Type B pancreatic cell (in vitro differentiated cells): ENCODE measurements around the gene NACAD. TPM values are rescaled to one million over a fixed set of nuclear protein-coding genes. Genes with fewer than 3 reads are reported as not detected.

ENCODE experiments used
- DNase-seq: peaks from one replicate; pipeline ENCODE4 v3.0.0; 2021; ENCODE audit warnings: mixed read lengths; ENCODE audit not compliant: unreplicated experiment; ENCODE audit errors: extremely low spot score
- H3K27ac Mint-ChIP-seq: 2 replicates; pipeline ENCODE4 v1.8.0; 2021; ENCODE audit warnings: mild to moderate bottlenecking, mixed read lengths
- H3K27me3 Mint-ChIP-seq: 2 replicates; pipeline ENCODE4 v1.8.0; 2021; ENCODE audit warnings: mixed read lengths
- H3K36me3 Mint-ChIP-seq: 2 replicates; pipeline ENCODE4 v1.8.0; 2021; ENCODE audit warnings: mixed read lengths
- H3K4me1 Mint-ChIP-seq: one replicate; pipeline ENCODE4 v1.8.0; 2021; ENCODE audit warnings: mixed read lengths; ENCODE audit not compliant: unreplicated experiment
- H3K4me3 Mint-ChIP-seq: 2 replicates; pipeline ENCODE4 v1.8.0; 2021; ENCODE audit warnings: mild to moderate bottlenecking, mixed read lengths
- H3K9me3 Mint-ChIP-seq: 2 replicates; pipeline ENCODE4 v1.8.0; 2021; ENCODE audit warnings: mixed read lengths
- total RNA-seq: library from RNA; stranded (reverse); gene quantifications from 2 replicates; pipeline ENCODE4 v1.2.1, GENCODE V29; 2021; ENCODE audit warnings: low replicate concordance
- TF ChIP-seq, protein P1 (sequence below): fragments of 200-600 bp; sonication (generic); conservative IDR thresholded peaks from 2 replicates; pipeline ENCODE4 v1.5.0; 2021; ENCODE audit warnings: antibody characterized with exemption, mild to moderate bottlenecking

The NACAD gene
- total RNA-seq, 1 donor from 2014 or later = 12.5 TPM

GRCh38 chr7:45131891-45132290 is 43.1 kb upstream of the NACAD start:
- TF ChIP-seq, protein P1, sequence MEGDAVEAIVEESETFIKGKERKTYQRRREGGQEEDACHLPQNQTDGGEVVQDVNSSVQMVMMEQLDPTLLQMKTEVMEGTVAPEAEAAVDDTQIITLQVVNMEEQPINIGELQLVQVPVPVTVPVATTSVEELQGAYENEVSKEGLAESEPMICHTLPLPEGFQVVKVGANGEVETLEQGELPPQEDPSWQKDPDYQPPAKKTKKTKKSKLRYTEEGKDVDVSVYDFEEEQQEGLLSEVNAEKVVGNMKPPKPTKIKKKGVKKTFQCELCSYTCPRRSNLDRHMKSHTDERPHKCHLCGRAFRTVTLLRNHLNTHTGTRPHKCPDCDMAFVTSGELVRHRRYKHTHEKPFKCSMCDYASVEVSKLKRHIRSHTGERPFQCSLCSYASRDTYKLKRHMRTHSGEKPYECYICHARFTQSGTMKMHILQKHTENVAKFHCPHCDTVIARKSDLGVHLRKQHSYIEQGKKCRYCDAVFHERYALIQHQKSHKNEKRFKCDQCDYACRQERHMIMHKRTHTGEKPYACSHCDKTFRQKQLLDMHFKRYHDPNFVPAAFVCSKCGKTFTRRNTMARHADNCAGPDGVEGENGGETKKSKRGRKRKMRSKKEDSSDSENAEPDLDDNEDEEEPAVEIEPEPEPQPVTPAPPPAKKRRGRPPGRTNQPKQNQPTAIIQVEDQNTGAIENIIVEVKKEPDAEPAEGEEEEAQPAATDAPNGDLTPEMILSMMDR = no peak
- Mint-ChIP-seq H3K4me1 (peaks cover 5% of the 10 kb centered on the region), H3K36me3 (no peaks in the 10 kb centered on the region), H3K27ac (no peak overlapping the region), H3K4me3 (no peak overlapping the region), H3K27me3 (no peaks in the 10 kb centered on the region), H3K9me3 (no peaks in the 10 kb centered on the region)
- DNase-seq = no peak

- DNase-seq = no peak
- no peak overlapping the region for H3K27ac Mint-ChIP-seq
- H3K36me3 Mint-ChIP-seq = no peaks in the 10 kb centered on the region
- H3K9me3 Mint-ChIP-seq = no peaks in the 10 kb centered on the region
- no peaks in the 10 kb centered on the region for H3K27me3 Mint-ChIP-seq
- no peak overlapping the region for H3K4me3 Mint-ChIP-seq
- TF ChIP-seq, protein P1 = no peak
- peaks cover under 1% of the 10 kb centered on the region for H3K4me1 Mint-ChIP-seq
These were observed 42.1 kb upstream of the NACAD start for GRCh38 chr7:45130910-45131309.

- DNase-seq = no peak
- Mint-ChIP-seq H3K4me3 (no peak overlapping the region), H3K9me3 (no peaks in the 10 kb centered on the region), H3K4me1 (no peaks in the 10 kb centered on the region), H3K27ac (no peak overlapping the region), H3K36me3 (no peaks in the 10 kb centered on the region), H3K27me3 (no peaks in the 10 kb centered on the region)
- TF ChIP-seq, protein P1 = no peak
These were observed 41.1 kb upstream of the NACAD start for GRCh38 chr7:45129906-45130305.

GRCh38 chr7:45129181-45129800 is 40.5 kb upstream of the NACAD start:
- TF ChIP-seq, protein P1 = no peak
- Mint-ChIP-seq H3K27ac (no peak overlapping the region), H3K9me3 (no peaks in the 10 kb centered on the region), H3K4me3 (no peak overlapping the region), H3K4me1 (no peaks in the 10 kb centered on the region), H3K36me3 (no peaks in the 10 kb centered on the region), H3K27me3 (no peaks in the 10 kb centered on the region)
- no peak for DNase-seq

DNA sequence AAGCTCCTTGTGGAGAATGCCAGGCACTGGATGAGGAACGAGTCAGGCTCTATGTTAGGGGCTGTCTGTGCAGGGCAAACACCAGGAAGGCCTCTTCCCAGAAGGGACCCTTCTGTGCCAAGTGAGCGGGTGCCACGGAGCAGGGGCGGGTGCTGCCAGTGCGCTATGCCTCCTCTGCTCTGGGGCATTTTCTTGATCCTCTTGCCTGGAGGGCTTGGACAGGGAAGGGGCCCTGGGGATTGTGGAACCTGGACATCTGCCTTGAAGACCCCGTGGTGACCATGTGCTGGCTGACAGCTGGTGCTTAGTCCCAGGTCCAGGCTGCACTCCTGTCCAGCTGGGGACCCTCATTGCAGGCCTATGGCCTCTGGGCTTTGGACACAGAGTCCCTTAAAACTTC is 38.2 kb upstream of the NACAD start:
- H3K4me3 Mint-ChIP-seq = no peak overlapping the region
- H3K9me3 Mint-ChIP-seq = no peaks in the 10 kb centered on the region
- H3K36me3 Mint-ChIP-seq = no peaks in the 10 kb centered on the region
- H3K27ac Mint-ChIP-seq = no peak overlapping the region
- no peaks in the 10 kb centered on the region for H3K27me3 Mint-ChIP-seq
- no peak for DNase-seq
- no peaks in the 10 kb centered on the region for H3K4me1 Mint-ChIP-seq
- TF ChIP-seq, protein P1 = no peak

DNA sequence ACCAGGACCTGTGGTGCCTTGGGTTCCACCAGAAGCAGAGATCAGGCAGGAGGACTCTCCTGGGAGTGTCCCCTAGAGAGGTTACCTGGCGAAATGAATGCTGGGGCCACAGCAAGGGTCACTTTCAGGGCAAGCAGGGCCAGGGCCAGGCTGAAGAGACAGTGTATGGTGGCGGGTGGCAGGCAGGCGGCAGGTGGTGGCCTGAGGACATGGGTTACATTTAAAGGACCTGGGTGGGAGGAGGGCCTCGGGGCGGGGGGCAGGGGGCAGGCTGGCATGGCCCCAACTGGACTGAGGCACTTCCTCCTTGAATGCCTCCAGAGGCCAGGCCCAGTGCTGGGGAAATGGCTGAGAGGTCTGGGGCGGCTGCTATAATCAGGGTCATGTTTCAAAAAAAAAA is 37.4 kb upstream of the NACAD start:
- Mint-ChIP-seq H3K36me3 (no peaks in the 10 kb centered on the region), H3K4me1 (no peaks in the 10 kb centered on the region), H3K9me3 (no peaks in the 10 kb centered on the region), H3K4me3 (no peak overlapping the region), H3K27me3 (no peaks in the 10 kb centered on the region), H3K27ac (no peak overlapping the region)
- TF ChIP-seq, protein P1 = no peak
- DNase-seq = no peak
